ENCODE measurements around the gene ZBTB33. TPM values are rescaled to one million over a fixed set of nuclear protein-coding genes. Genes with fewer than 3 reads are reported as not detected.

ZBTB33 gene, protein sequence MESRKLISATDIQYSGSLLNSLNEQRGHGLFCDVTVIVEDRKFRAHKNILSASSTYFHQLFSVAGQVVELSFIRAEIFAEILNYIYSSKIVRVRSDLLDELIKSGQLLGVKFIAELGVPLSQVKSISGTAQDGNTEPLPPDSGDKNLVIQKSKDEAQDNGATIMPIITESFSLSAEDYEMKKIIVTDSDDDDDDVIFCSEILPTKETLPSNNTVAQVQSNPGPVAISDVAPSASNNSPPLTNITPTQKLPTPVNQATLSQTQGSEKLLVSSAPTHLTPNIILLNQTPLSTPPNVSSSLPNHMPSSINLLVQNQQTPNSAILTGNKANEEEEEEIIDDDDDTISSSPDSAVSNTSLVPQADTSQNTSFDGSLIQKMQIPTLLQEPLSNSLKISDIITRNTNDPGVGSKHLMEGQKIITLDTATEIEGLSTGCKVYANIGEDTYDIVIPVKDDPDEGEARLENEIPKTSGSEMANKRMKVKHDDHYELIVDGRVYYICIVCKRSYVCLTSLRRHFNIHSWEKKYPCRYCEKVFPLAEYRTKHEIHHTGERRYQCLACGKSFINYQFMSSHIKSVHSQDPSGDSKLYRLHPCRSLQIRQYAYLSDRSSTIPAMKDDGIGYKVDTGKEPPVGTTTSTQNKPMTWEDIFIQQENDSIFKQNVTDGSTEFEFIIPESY
- total RNA-seq (10 to 100 TPM; 20.5 to 21.5 TPM), total RNA-seq (54.3 to 55.0 reads per million in 2 donors)

- Mint-ChIP-seq H3K36me3 (ENCODE audit: low read depth) (no peaks in the 10 kb centered on the region), H3K27ac (peak within 1 kb of the TSS; percentile 94), H3K4me1 (peaks cover 14% of the 10 kb centered on the region), H3K27me3 (no peaks in the 10 kb centered on the region), H3K4me3 (peak within 1 kb of the TSS; percentile 95)
- ATAC-seq (peak; percentile 99), DNase-seq (peak; percentile 74 to 76 (median 75))
- no peaks in the 10 kb centered on the region for H3K9me3 ChIP-seq (ENCODE audit: control insufficient read depth, low read length, poor library complexity, severe bottlenecking)
Observed at GRCh38 chrX:120250522-120251271, at the start of gene ZBTB33. Gene ZBTB33 (plus strand): TSS chrX:120250812. CDS start chrX:120253416, 2,604 bp downstream.

DNA sequence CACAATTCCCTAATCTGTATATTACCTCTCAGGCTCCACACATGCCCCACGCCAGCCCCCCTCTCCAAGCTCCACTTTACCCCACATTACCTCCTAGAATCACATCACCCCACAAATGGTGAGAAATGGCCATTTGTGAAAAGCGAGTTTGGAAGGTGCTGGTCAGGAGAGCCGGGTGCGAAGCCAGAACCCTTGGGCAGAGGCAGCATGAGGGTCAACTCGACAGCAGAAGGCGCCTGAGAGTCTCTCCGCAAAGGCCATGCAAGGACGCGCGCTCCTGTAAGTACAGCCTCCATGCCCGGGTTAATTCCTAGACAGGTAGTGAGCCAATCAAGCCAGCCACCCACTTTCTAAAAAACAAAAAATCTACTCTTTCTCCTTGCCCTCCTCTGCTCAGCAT is 49.8 kb upstream of the ZBTB33 start:
- no peaks in the 10 kb centered on the region for H3K36me3 Mint-ChIP-seq (ENCODE audit: low read depth)
- no peak for ATAC-seq
- H3K9me3 ChIP-seq (ENCODE audit: control insufficient read depth, low read length, poor library complexity, severe bottlenecking), result no peaks in the 10 kb centered on the region
- H3K4me3 Mint-ChIP-seq, result no peak overlapping the region
- DNase-seq, result no peak
- no peak overlapping the region for H3K27ac Mint-ChIP-seq
- H3K27me3 Mint-ChIP-seq, result no peaks in the 10 kb centered on the region
- H3K4me1 Mint-ChIP-seq, result peaks cover 2% of the 10 kb centered on the region

- peak overlapping the region; percentile 49 for H3K27ac Mint-ChIP-seq
- H3K36me3 Mint-ChIP-seq (ENCODE audit: low read depth), result peaks cover 2% of the 10 kb centered on the region
- no peak for DNase-seq
- no peaks in the 10 kb centered on the region for H3K9me3 ChIP-seq (ENCODE audit: control insufficient read depth, low read length, poor library complexity, severe bottlenecking)
- no peaks in the 10 kb centered on the region for H3K27me3 Mint-ChIP-seq
- H3K4me1 Mint-ChIP-seq, result no peaks in the 10 kb centered on the region
- ATAC-seq, result no peak
- no peak overlapping the region for H3K4me3 Mint-ChIP-seq
Observed at GRCh38 chrX:120205816-120206753, 44.5 kb upstream of the ZBTB33 start.

- ATAC-seq, result no peak
- Mint-ChIP-seq H3K27ac (no peak overlapping the region), H3K27me3 (no peaks in the 10 kb centered on the region), H3K4me3 (no peak overlapping the region), H3K4me1 (no peaks in the 10 kb centered on the region), H3K36me3 (ENCODE audit: low read depth) (peaks cover 2% of the 10 kb centered on the region)
- no peaks in the 10 kb centered on the region for H3K9me3 ChIP-seq (ENCODE audit: control insufficient read depth, low read length, poor library complexity, severe bottlenecking)
- DNase-seq, result no peak
Observed at GRCh38 chrX:120207009-120207605, 43.5 kb upstream of the ZBTB33 start.

DNA sequence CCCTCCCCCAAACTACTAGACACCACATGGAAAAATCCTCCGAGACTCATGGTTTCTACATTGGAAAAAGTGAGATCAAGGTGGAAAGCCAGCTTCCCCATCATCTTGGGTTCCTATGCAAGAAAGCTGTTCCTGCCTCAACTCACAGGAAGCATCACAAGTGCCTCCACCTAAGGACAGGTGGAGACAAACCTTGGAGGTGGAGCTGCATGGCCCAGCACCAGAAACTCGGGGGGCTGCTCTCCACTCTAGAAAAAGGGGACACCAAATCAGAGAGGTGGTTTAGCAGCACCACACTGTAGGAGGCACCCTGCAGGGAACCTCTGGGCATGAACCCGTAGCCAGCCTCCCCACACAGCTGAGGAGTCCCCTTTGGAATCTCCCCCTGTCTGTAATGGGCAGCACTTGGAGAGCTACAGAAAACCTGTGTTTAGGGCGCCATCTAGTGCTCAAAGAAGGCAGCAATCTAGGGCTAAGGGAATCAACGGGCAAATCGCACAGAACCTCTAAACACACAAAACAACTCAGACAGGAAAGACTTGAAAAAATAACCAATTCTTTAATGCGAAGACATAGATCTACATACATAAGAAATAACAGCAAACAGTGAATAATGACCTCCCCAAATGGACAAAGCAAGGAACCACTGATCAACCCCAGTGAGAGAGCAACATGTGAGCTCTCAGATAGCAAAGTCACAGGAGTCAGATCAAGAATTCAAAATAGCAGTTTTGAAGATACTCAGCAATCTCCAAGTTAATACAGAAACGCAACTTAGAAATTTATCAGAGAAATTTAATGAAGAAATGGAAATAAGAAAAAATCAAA is 37.0 kb upstream of the ZBTB33 start:
- no peaks in the 10 kb centered on the region for H3K27me3 Mint-ChIP-seq
- no peak overlapping the region for H3K4me3 Mint-ChIP-seq
- H3K27ac Mint-ChIP-seq, result no peak overlapping the region
- H3K36me3 Mint-ChIP-seq (ENCODE audit: low read depth), result no peaks in the 10 kb centered on the region
- H3K9me3 ChIP-seq (ENCODE audit: control insufficient read depth, low read length, poor library complexity, severe bottlenecking), result no peaks in the 10 kb centered on the region
- H3K4me1 Mint-ChIP-seq, result peaks cover 4% of the 10 kb centered on the region
- DNase-seq, result peak in 2 of 3 donors; percentile 10 to 27
- ATAC-seq, result peak; percentile 78

- H3K4me3 Mint-ChIP-seq, result no peak overlapping the region
- no peak for DNase-seq
- no peak for ATAC-seq
- no peaks in the 10 kb centered on the region for H3K27me3 Mint-ChIP-seq
- H3K4me1 Mint-ChIP-seq, result peaks cover 2% of the 10 kb centered on the region
- H3K27ac Mint-ChIP-seq, result no peak overlapping the region
- H3K36me3 Mint-ChIP-seq (ENCODE audit: low read depth), result no peaks in the 10 kb centered on the region
- H3K9me3 ChIP-seq (ENCODE audit: control insufficient read depth, low read length, poor library complexity, severe bottlenecking), result no peaks in the 10 kb centered on the region
Observed at GRCh38 chrX:120223374-120223773, 27.2 kb upstream of the ZBTB33 start.

DNA sequence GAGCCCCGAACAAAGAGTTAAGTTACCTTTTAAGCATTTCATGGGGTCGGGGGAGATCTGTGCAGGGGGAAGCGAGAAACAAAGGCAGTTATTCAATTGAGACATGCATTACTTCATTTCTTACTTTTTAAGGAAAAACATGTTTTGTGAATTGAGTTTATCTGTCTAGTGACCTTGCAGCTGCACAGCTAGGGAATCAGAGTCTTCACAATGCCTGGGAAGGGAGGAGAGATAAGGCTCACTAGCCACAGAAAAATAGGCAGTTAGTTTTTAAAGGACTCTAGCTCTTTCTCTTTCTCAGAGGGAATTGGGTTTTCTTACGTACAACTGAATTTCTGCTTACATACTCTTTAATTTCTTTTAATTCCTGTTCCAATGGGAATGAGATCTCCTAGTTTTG is 26.2 kb upstream of the ZBTB33 start:
- peaks cover 3% of the 10 kb centered on the region for H3K4me1 Mint-ChIP-seq
- H3K27ac Mint-ChIP-seq, result no peak overlapping the region
- H3K9me3 ChIP-seq (ENCODE audit: control insufficient read depth, low read length, poor library complexity, severe bottlenecking), result no peaks in the 10 kb centered on the region
- DNase-seq (no peak), ATAC-seq (no peak)
- no peaks in the 10 kb centered on the region for H3K36me3 Mint-ChIP-seq (ENCODE audit: low read depth)
- H3K4me3 Mint-ChIP-seq, result no peak overlapping the region
- no peaks in the 10 kb centered on the region for H3K27me3 Mint-ChIP-seq

- no peaks in the 10 kb centered on the region for H3K36me3 Mint-ChIP-seq (ENCODE audit: low read depth)
- no peak overlapping the region for H3K4me3 Mint-ChIP-seq
- ATAC-seq (no peak), DNase-seq (no peak)
- H3K27me3 Mint-ChIP-seq, result no peaks in the 10 kb centered on the region
- no peak overlapping the region for H3K27ac Mint-ChIP-seq
- H3K4me1 Mint-ChIP-seq, result peaks cover 2% of the 10 kb centered on the region
- no peaks in the 10 kb centered on the region for H3K9me3 ChIP-seq (ENCODE audit: control insufficient read depth, low read length, poor library complexity, severe bottlenecking)
Observed at GRCh38 chrX:120228187-120228908, 22.3 kb upstream of the ZBTB33 start.

DNA sequence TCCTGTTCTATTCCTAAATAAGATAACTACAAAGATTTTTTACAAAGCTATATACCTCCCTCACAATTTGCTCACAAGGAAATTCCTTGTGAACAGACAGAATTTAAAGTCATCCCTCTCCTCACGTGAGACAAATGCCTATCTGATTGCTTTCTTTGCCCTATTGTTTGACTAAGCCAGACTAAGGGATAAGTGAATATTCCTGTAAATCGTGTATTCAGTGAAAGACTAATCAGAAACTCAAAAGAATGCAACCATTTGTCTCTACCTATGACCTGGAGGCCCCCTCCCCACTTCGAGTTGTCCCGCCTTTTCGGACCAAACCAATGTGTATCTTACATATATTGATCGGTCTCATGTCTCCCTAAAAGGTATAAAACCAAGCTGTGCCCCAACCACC is 15.3 kb upstream of the ZBTB33 start:
- H3K27me3 Mint-ChIP-seq, result no peaks in the 10 kb centered on the region
- H3K9me3 ChIP-seq (ENCODE audit: control insufficient read depth, low read length, poor library complexity, severe bottlenecking), result no peaks in the 10 kb centered on the region
- ATAC-seq, result no peak
- DNase-seq, result no peak
- H3K27ac Mint-ChIP-seq, result peak overlapping the region; percentile 54
- H3K36me3 Mint-ChIP-seq (ENCODE audit: low read depth), result no peaks in the 10 kb centered on the region
- no peak overlapping the region for H3K4me3 Mint-ChIP-seq
- peaks cover 3% of the 10 kb centered on the region for H3K4me1 Mint-ChIP-seq

- H3K27me3 Mint-ChIP-seq, result no peaks in the 10 kb centered on the region
- peaks cover 3% of the 10 kb centered on the region for H3K4me1 Mint-ChIP-seq
- ATAC-seq (no peak), DNase-seq (no peak)
- no peak overlapping the region for H3K27ac Mint-ChIP-seq
- no peak overlapping the region for H3K4me3 Mint-ChIP-seq
- H3K36me3 Mint-ChIP-seq (ENCODE audit: low read depth), result no peaks in the 10 kb centered on the region
- H3K9me3 ChIP-seq (ENCODE audit: control insufficient read depth, low read length, poor library complexity, severe bottlenecking), result no peaks in the 10 kb centered on the region
Observed at GRCh38 chrX:120236687-120237479, 13.7 kb upstream of the ZBTB33 start.

Data from T-helper 17 cell (primary cell).